IMR-90 (cell line): ENCODE measurements around the gene CD209. TPM values are rescaled to one million over a fixed set of nuclear protein-coding genes. Genes with fewer than 3 reads are reported as not detected.

Experiments used
- ATAC-seq: fragments of 200-7000 bp; cut with Tn5 transposase; 2 replicates; pipeline ENCODE4 v1.9.1; 2020; ENCODE audit warnings: low read depth, mild to moderate bottlenecking, moderate library complexity
- BruUV-seq: library from RNA; stranded (reverse); fragments of 400-500 nt; replicated peaks from 2 replicates; lab custom pipeline; 2021; lab: Mats Ljungman, UMichigan
- CTCF ChIA-PET: fragments of 300-600 bp; formaldehyde crosslinking; extraction: SDS; loops from one replicate; lab custom pipeline; 2021; ENCODE audit warnings: antibody characterized with exemption; lab: Yijun Ruan, JAX
- POLR2A ChIA-PET: fragments of 300-600 bp; sonication (Branson Sonifier 250); formaldehyde crosslinking; loops from one replicate; lab custom pipeline; 2022; ENCODE audit warnings: antibody characterized with exemption; ENCODE audit not compliant: unreplicated experiment; lab: Charles Lee
- DNase-seq: peaks from one replicate; pipeline ENCODE4 v3.0.0; 2013
- H2AFZ ChIP-seq: replicated peaks from 2 replicates; pipeline ENCODE3; 2013; ENCODE audit warnings: low read length, mild to moderate bottlenecking; ENCODE audit not compliant: poor library complexity
- H2AK5ac ChIP-seq: 2 replicates; pipeline ENCODE4 v1.6.1; 2013; ENCODE audit warnings: low read depth, low read length, inconsistent platforms
- H2AK9ac ChIP-seq: replicated peaks from 2 replicates; pipeline ENCODE3; 2013; ENCODE audit warnings: mild to moderate bottlenecking, low read depth, low read length, moderate library complexity; ENCODE audit not compliant: poor library complexity
- H2BK120ac ChIP-seq: 2 replicates; pipeline ENCODE4 v1.6.1; 2013; ENCODE audit warnings: low read depth, low read length, inconsistent platforms
- H2BK15ac ChIP-seq: 3 replicates; pipeline ENCODE4 v1.6.1; 2013; ENCODE audit warnings: low read depth, low read length, inconsistent platforms
- H2BK20ac ChIP-seq: 2 replicates; pipeline ENCODE4 v1.6.1; 2013; ENCODE audit warnings: low read depth, mild to moderate bottlenecking, inconsistent platforms, low read length, moderate library complexity
- H2BK5ac ChIP-seq: 2 replicates; pipeline ENCODE4 v1.6.1; 2013; ENCODE audit warnings: mild to moderate bottlenecking, low read depth, low read length, inconsistent platforms; ENCODE audit not compliant: poor library complexity, severe bottlenecking
- H3K14ac ChIP-seq: replicated peaks from 2 replicates; pipeline ENCODE4 v1.6.1; 2013; ENCODE audit warnings: low read depth, low read length, inconsistent platforms
- H3K18ac ChIP-seq: 2 replicates; pipeline ENCODE4 v1.6.1; 2013; ENCODE audit warnings: low read depth, low read length, control low read depth
- H3K23ac ChIP-seq: 2 replicates; pipeline ENCODE4 v1.6.1; 2013; ENCODE audit warnings: low read depth, low read length, inconsistent platforms
- H3K27ac ChIP-seq: 2 replicates; pipeline ENCODE4 v1.5.1; 2013; ENCODE audit warnings: mild to moderate bottlenecking, control low read depth, low read length; ENCODE audit not compliant: insufficient read depth
- H3K27me3 ChIP-seq: 2 replicates; pipeline ENCODE4 v1.6.1; 2013; ENCODE audit warnings: low read length; ENCODE audit not compliant: control insufficient read depth, insufficient read depth
- H3K36me3 ChIP-seq: 2 replicates; pipeline ENCODE4 v1.6.1; 2013; ENCODE audit warnings: low read length, mixed read lengths; ENCODE audit not compliant: control insufficient read depth, insufficient read depth
- H3K4ac ChIP-seq: 2 replicates; pipeline ENCODE4 v1.6.1; 2013; ENCODE audit warnings: low read depth, low read length, inconsistent platforms
- H3K4me1 ChIP-seq: 2 replicates; pipeline ENCODE4 v1.6.1; 2013; ENCODE audit warnings: low read length, mixed read lengths; ENCODE audit not compliant: control insufficient read depth, insufficient read depth
- H3K4me2 ChIP-seq: 2 replicates; pipeline ENCODE4 v1.6.1; 2013; ENCODE audit warnings: low read depth, mild to moderate bottlenecking, control low read depth, low read length, moderate library complexity
- H3K4me3 ChIP-seq: 2 replicates; pipeline ENCODE4 v1.5.1; 2013; ENCODE audit warnings: low read depth, mild to moderate bottlenecking, control low read depth, low read length, moderate library complexity; ENCODE audit not compliant: insufficient read depth
- H3K56ac ChIP-seq: 2 replicates; pipeline ENCODE4 v1.6.1; 2013; ENCODE audit warnings: low read length, inconsistent platforms; ENCODE audit not compliant: insufficient read depth; ENCODE audit errors: extremely low read depth
- H3K79me1 ChIP-seq, 2 experiments: 2 replicates each; pipeline ENCODE4 v1.6.1; 2013; ENCODE audit warnings: low read length in 2 of 2, inconsistent platforms in 1 of 2, low read depth in 1 of 2
- H3K9ac ChIP-seq: 2 replicates; pipeline ENCODE4 v1.6.1; 2013; ENCODE audit warnings: low read depth, low read length, control low read depth
- H3K9me1 ChIP-seq: 2 replicates; pipeline ENCODE4 v1.6.1; 2013; ENCODE audit warnings: low read length, inconsistent platforms; ENCODE audit not compliant: insufficient read depth
- H3K9me3 ChIP-seq: 2 replicates; pipeline ENCODE4 v1.6.1; 2013; ENCODE audit warnings: low read length; ENCODE audit not compliant: control insufficient read depth, insufficient read depth
- H4K20me1 ChIP-seq: 2 replicates; pipeline ENCODE4 v1.6.1; 2013; ENCODE audit warnings: low read length, inconsistent platforms; ENCODE audit not compliant: insufficient read depth
- H4K5ac ChIP-seq: 2 replicates; pipeline ENCODE4 v1.6.1; 2013; ENCODE audit warnings: mild to moderate bottlenecking, low read depth, low read length, control low read depth
- H4K8ac ChIP-seq, 2 experiments: 2 replicates each; pipeline ENCODE4 v1.6.1; 2013; ENCODE audit warnings: low read depth in 2 of 2, low read length in 2 of 2, control low read depth in 1 of 2, inconsistent platforms in 1 of 2
- H4K91ac ChIP-seq: 2 replicates; pipeline ENCODE4 v1.6.1; 2013; ENCODE audit warnings: low read depth, low read length, inconsistent platforms; ENCODE audit not compliant: insufficient read depth
- BHLHE40 ChIP-seq: fragments of 150-350 bp; IDR thresholded peaks from 2 replicates; pipeline ENCODE4 v1.6.1; 2016; ENCODE audit warnings: mild to moderate bottlenecking, low read depth, low read length
- CHD1 ChIP-seq: IDR thresholded peaks from 2 replicates; pipeline ENCODE4 v1.6.1; 2012; ENCODE audit warnings: low read depth, low read length, improper control_type of control experiment
- CTCF ChIP-seq: conservative IDR thresholded peaks from 2 replicates; pipeline ENCODE4 v1.5.1; 2012; ENCODE audit warnings: mild to moderate bottlenecking, low read depth, low read length, improper control_type of control experiment
- FOS ChIP-seq: fragments of 150-350 bp; IDR thresholded peaks from 2 replicates; pipeline ENCODE4 v1.6.1; 2016; ENCODE audit warnings: low read depth, low read length
- MAFK ChIP-seq: IDR thresholded peaks from 2 replicates; pipeline ENCODE4 v1.6.1; 2012; ENCODE audit warnings: low read depth, low read length, improper control_type of control experiment
- MXI1 ChIP-seq: IDR thresholded peaks from 2 replicates; pipeline ENCODE4 v1.6.1; 2012; ENCODE audit warnings: low read depth, mild to moderate bottlenecking, low read length, moderate library complexity, borderline replicate concordance
- NFE2L2 ChIP-seq: fragments of 150-350 bp; IDR thresholded peaks from 2 replicates; pipeline ENCODE4 v1.6.1; 2016; ENCODE audit warnings: low read depth, mild to moderate bottlenecking, low read length
- WGBS, 2 experiments: methylation state at CpG; one replicate each; pipeline versions ENCODE4 v1.1.5 to v1.1.7; 2013; ENCODE audit warnings: missing lambda C conversion rate in 2 of 2; ENCODE audit not compliant: insufficient read length in 1 of 2; ENCODE audit errors: extremely low coverage in 2 of 2; 5-methylcytosine and 5-hydroxymethylcytosine counted together
- dilution Hi-C: fragments of 300-500 bp; cut with HindIII; formaldehyde crosslinking; loops from one replicate; pipeline ENCODE4 v1.14.3; 2018; ENCODE audit warnings: low sequenced_read_pairs; ENCODE audit not compliant: unreplicated experiment
- in situ Hi-C: fragments of 300-500 bp; cut with MboI; formaldehyde crosslinking; loops from 3 replicates; pipeline ENCODE4 v1.14.3; 2019; ENCODE audit warnings: low sequenced_read_pairs, inconsistent platforms, mixed read lengths
- intact Hi-C: fragments of 100-400 bp; cut with micrococcal nuclease; formaldehyde crosslinking; loops from 2 replicates; pipeline ENCODE4 v1.10.0; 2022
- polyA plus RNA-seq, 3 experiments: library from polyadenylated mRNA; depleted of rRNA; stranded (reverse); fragments of >200 nt; gene quantifications; 2 replicates each; pipeline ENCODE4 v1.2.3, GENCODE V29; 2012; ENCODE audit warnings: low replicate concordance in 1 of 3
- total RNA-seq: library from RNA; depleted of rRNA; stranded (reverse); fragments of >200 nt; gene quantifications from 2 replicates; pipeline ENCODE4 v1.2.3, GENCODE V29; 2012

Gene CD209
- total and polyA plus RNA-seq, 2 of the 4 experiments (the other 2 are of a cell fraction): not detected

GRCh38 chr19:7694499-7694898, 52.8 kb downstream of the CD209 start:
- no peaks in the 10 kb centered on the region for H3K9me1 ChIP-seq
- H3K4me2 ChIP-seq: no peak overlapping the region
- no peak overlapping the region for H3K56ac ChIP-seq
- no TSS peak for BruUV-seq
- H2BK15ac ChIP-seq: no peak overlapping the region
- no peak overlapping the region for H3K23ac ChIP-seq
- H3K27ac ChIP-seq: no peak overlapping the region
- no CpG with 5 or more reads among the region's 4 CpGs for WGBS, 2 experiments
- H2AK9ac ChIP-seq: no peak overlapping the region
- H2BK120ac ChIP-seq: no peak overlapping the region
- peaks cover 16% of the 10 kb centered on the region for H3K27me3 ChIP-seq
- H3K36me3 ChIP-seq: no peaks in the 10 kb centered on the region
- no peak overlapping the region for H4K91ac ChIP-seq
- no peaks in the 10 kb centered on the region for H3K4me1 ChIP-seq
- no peak overlapping the region for H4K8ac ChIP-seq
- H3K18ac ChIP-seq: no peak overlapping the region
- H4K20me1 ChIP-seq: no peaks in the 10 kb centered on the region
- H2BK5ac ChIP-seq: no peak overlapping the region
- no peak overlapping the region for H2AFZ ChIP-seq
- CTCF ChIA-PET: no interaction called here
- TF ChIP-seq CHD1 (no peak), NFE2L2 (no peak), FOS (no peak), MAFK (no peak), CTCF (no peak), BHLHE40 (no peak), MXI1 (no peak)
- H2AK5ac ChIP-seq: no peak overlapping the region
- DNase-seq (no peak), ATAC-seq (no peak)
- intact Hi-C loops: no loop called here
- no peak overlapping the region for H3K4ac ChIP-seq
- H3K79me1 ChIP-seq: no peaks in the 10 kb centered on the region
- H3K4me3 ChIP-seq: no peak overlapping the region
- POLR2A ChIA-PET: no interaction called here
- no peak overlapping the region for H3K14ac ChIP-seq
- peaks cover 2% of the 10 kb centered on the region; the same call in 1 of the 2 replicates for H3K9me3 ChIP-seq
- H4K5ac ChIP-seq: no peak overlapping the region
- H3K9ac ChIP-seq: no peak overlapping the region
- no peak overlapping the region for H2BK20ac ChIP-seq
- in situ Hi-C loops: no loop called here
- dilution Hi-C loops: no loop called here
